Common myeloid progenitor, CD34-positive (primary cell): ENCODE measurements around the gene ARF1.

ENCODE experiments used
- CTCF ChIA-PET: fragments of 350-600 bp; sonication (Branson Sonifier 250); formaldehyde crosslinking; loops from one replicate; lab custom pipeline; 2021; ENCODE audit warnings: antibody characterized with exemption; lab: Charles Lee
- POLR2A ChIA-PET: fragments of 350-600 bp; sonication (Branson Sonifier 250); formaldehyde crosslinking; loops from one replicate; lab custom pipeline; 2021; ENCODE audit warnings: antibody characterized with exemption; lab: Charles Lee
- DNase-seq, 3 donors: peaks; one replicate each; pipeline versions ENCODE4 v3.0.0 to v3.0.0-alpha.2; 2013
- H3K27ac ChIP-seq, 2 experiments: 1 replicate in 1 of 2; 2 replicates in 1 of 2; pipeline ENCODE4 v1.7.0; 2013; ENCODE audit warnings: inconsistent platforms in 2 of 2, low read length in 2 of 2, mild to moderate bottlenecking in 2 of 2, low read depth in 1 of 2, moderate library complexity in 1 of 2; ENCODE audit not compliant: severe bottlenecking in 2 of 2, insufficient read depth in 1 of 2, poor library complexity in 1 of 2
- H3K27me3 ChIP-seq, 5 experiments: replicated peaks in 2 of 5; 1 replicate in 3 of 5; 2 replicates in 2 of 5; pipeline versions ENCODE4 v1.6.1 to v1.7.0; 2013; ENCODE audit warnings: low read length in 4 of 5, mild to moderate bottlenecking in 2 of 5, moderate library complexity in 2 of 5, inconsistent platforms in 1 of 5; ENCODE audit not compliant: insufficient read depth in 5 of 5, control insufficient read depth in 4 of 5
- H3K36me3 ChIP-seq, 4 experiments: 1 replicate in 2 of 4; 2 replicates in 2 of 4; pipeline versions ENCODE4 v1.6.1 to v1.7.0; 2013; ENCODE audit warnings: low read length in 3 of 4, control low read depth in 1 of 4, mild to moderate bottlenecking in 1 of 4; ENCODE audit not compliant: control insufficient read depth in 4 of 4, insufficient read depth in 4 of 4
- H3K4me1 ChIP-seq, 4 experiments: 1 replicate in 3 of 4; 2 replicates in 1 of 4; pipeline versions ENCODE4 v1.6.1 to v1.7.1; 2013; ENCODE audit warnings: low read length in 3 of 4, mild to moderate bottlenecking in 3 of 4, control low read depth in 1 of 4, inconsistent platforms in 1 of 4, moderate library complexity in 1 of 4; ENCODE audit not compliant: control insufficient read depth in 4 of 4, insufficient read depth in 4 of 4; ENCODE audit errors: control extremely low read depth in 1 of 4
- H3K4me3 ChIP-seq, 7 experiments: 1 replicate in 4 of 7; 2 replicates in 3 of 7; pipeline versions ENCODE4 v1.5.1 to v1.7.0; 2013; ENCODE audit warnings: mild to moderate bottlenecking in 7 of 7, low read length in 6 of 7, moderate library complexity in 6 of 7, inconsistent platforms in 2 of 7, low read depth in 2 of 7, control low read depth in 1 of 7; ENCODE audit not compliant: insufficient read depth in 4 of 7, control insufficient read depth in 1 of 7; ENCODE audit errors: extremely low read depth in 1 of 7
- H3K9me3 ChIP-seq, 5 experiments: 1 replicate in 4 of 5; 2 replicates in 1 of 5; pipeline versions ENCODE4 v1.6.1 to v1.7.1; 2013; ENCODE audit warnings: low read length in 4 of 5, mild to moderate bottlenecking in 2 of 5, inconsistent platforms in 1 of 5, low read depth in 1 of 5, moderate library complexity in 1 of 5; ENCODE audit not compliant: control insufficient read depth in 4 of 5, insufficient read depth in 2 of 5; ENCODE audit errors: control extremely low read depth in 1 of 5
- WGBS: methylation state at CpG from one replicate; pipeline ENCODE4 v1.1.5; 2013; ENCODE audit not compliant: insufficient coverage; 5-methylcytosine and 5-hydroxymethylcytosine counted together

The ARF1 gene

GRCh38 chr1:228079013-228079412 lies 3.5 kb upstream of the ARF1 start:
- H3K27ac ChIP-seq = no peak overlapping the region
- CTCF ChIA-PET = no interaction called here
- no peak for DNase-seq
- POLR2A ChIA-PET = no interaction called here
- no peak overlapping the region for H3K4me3 ChIP-seq
- WGBS = 90% methylated on average over 5 of the region's 7 CpGs
- peaks cover 0 to 3% (median 0%) of the 10 kb centered on the region in 5 experiments for H3K27me3 ChIP-seq
- peaks cover 0 to 3% (median 0%) of the 10 kb centered on the region in 4 experiments for H3K36me3 ChIP-seq
- peaks cover under 1 to 20% (median 17%) of the 10 kb centered on the region in 4 experiments for H3K4me1 ChIP-seq
- H3K9me3 ChIP-seq = no peaks in the 10 kb centered on the region

DNA sequence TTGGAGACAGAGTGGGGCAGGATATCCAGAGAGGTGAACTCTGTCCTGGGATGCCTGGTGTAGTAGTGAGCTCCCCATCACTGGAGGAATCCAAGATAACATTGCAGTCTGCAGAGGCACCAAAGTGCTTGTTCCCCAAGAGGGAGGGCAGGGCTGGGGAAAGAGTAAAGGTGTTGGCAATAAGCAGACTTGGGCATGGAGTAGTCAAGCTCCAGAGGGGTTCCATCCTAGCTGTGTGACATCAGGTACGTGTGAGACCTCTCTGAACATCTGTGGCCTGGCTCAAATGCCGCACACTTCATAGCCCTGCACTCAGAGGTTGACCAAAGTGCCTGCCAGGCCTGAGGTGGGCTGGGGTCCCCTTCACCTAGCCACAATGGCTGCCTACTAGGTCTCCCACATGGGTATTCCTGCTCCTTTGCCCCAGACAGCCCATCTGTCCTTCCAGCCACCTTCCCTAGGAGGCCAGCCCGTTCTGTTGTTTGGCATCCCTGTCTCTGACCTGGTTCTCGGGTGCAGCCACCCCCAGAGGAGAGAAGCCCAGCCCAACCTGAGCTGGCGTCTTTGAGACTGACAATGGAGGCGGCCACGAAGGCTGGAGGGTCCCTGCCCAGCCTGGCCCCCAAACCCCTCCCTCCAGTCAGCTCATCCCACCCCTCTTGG lies 2.8 kb upstream of the ARF1 start:
- no peaks in the 10 kb centered on the region for H3K27me3 ChIP-seq
- ChIA-PET CTCF (interaction anchor here (1.9 kb wide), 1 partner anchor 20 kb away, joined by 4 read pairs; no protein-coding TSS in a partner anchor), POLR2A (no interaction called here)
- no peak overlapping the region for H3K27ac ChIP-seq
- peaks cover 6 to 27% (median 24%) of the 10 kb centered on the region in 4 experiments for H3K4me1 ChIP-seq
- H3K36me3 ChIP-seq = peaks cover 0 to 8% (median 0%) of the 10 kb centered on the region in 4 experiments
- 100% methylated on average over 3 of the region's 7 CpGs for WGBS
- no peaks in the 10 kb centered on the region for H3K9me3 ChIP-seq
- H3K4me3 ChIP-seq = no peak overlapping the region
- DNase-seq = no peak

DNA sequence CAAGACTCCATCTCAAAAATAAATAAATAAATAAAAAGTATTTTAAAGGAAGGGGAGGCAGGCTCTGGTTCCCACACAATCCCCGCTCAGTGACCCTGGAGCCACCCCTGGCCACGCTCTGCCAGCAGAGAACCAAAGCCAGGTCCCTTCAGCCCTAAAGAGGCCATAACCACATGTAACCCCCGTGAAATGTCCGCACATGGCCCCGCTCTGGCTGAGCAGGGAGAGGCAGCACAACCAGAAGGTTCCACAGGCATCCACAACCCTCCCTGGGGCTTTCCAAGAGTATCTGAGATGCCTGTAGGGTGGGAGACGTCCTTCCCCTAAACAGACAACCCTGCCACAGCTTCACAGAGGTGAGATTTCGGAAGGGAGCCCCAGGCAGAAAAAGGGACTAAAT lies 1.4 kb upstream of the ARF1 start:
- no peaks in the 10 kb centered on the region for H3K27me3 ChIP-seq
- H3K9me3 ChIP-seq = no peaks in the 10 kb centered on the region
- H3K36me3 ChIP-seq = peaks cover 0 to 20% (median 4%) of the 10 kb centered on the region in 4 experiments
- 88% methylated on average over 4 of the region's 7 CpGs for WGBS
- CTCF ChIA-PET = interaction anchor here (1.9 kb wide), 1 partner anchor 18 kb away, joined by 4 read pairs; no protein-coding TSS in a partner anchor
- peaks cover 14 to 41% (median 38%) of the 10 kb centered on the region in 4 experiments for H3K4me1 ChIP-seq
- peak overlapping the region in 1 of 2 experiments; percentile 96 for H3K27ac ChIP-seq
- H3K4me3 ChIP-seq = peak overlapping the region in 4 of 7 experiments; percentile 87 to 96 (median 96)
- POLR2A ChIA-PET = no interaction called here
- DNase-seq = no peak

DNA sequence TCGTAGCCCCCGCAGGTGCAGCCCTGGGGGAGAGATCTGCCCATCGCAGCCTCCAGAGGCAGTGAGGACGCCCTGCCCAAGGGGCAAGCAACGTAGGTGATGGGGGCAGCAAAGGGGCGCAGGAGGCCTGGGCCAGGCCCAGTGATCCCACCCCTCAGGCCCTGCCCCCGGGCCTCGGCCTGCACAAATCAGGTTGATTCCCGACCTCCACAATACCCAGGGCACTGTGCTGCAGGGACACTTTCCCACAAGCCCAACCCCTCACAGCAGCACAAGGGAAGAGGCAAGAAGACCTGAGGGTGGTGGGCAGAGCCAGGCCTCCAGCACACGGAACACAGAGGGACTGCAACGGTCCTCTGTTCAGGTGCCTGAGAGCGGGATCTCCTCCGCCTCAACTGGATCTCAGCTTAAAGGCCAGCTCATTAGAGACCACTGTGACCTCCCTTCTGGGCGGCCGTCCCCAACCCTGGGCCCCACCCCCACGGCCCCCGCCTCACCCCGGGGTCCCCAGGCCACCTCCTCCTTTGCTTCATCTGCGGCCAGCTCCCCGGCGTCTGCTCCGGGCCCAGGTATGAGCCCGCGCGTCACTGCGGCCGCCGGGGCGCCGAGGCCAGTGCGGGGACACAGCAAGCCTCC lies 812 bp upstream of the ARF1 start:
- Histone ChIP-seq H3K4me3 (peak overlapping the region; percentile 76 to 99 (median 95)), H3K27ac (peak overlapping the region in 1 of 2 experiments; percentile 96), H3K9me3 (no peaks in the 10 kb centered on the region), H3K4me1 (peaks cover 16 to 47% (median 43%) of the 10 kb centered on the region in 4 experiments), H3K36me3 (peaks cover 0 to 20% (median 4%) of the 10 kb centered on the region in 4 experiments), H3K27me3 (no peaks in the 10 kb centered on the region)
- no peak for DNase-seq
- CTCF ChIA-PET = interaction anchor here (0.5 to 1.4 kb wide), 2 partner anchors 18 to 97 kb away, joined by 3 to 4 read pairs; no protein-coding TSS in a partner anchor
- POLR2A ChIA-PET = interaction anchor here (1.0 to 1.6 kb wide), 2 partner anchors 11 to 16 kb away, joined by 3 to 5 read pairs; no protein-coding TSS in a partner anchor
- 21% methylated on average over 24 of the region's 31 CpGs for WGBS

DNA sequence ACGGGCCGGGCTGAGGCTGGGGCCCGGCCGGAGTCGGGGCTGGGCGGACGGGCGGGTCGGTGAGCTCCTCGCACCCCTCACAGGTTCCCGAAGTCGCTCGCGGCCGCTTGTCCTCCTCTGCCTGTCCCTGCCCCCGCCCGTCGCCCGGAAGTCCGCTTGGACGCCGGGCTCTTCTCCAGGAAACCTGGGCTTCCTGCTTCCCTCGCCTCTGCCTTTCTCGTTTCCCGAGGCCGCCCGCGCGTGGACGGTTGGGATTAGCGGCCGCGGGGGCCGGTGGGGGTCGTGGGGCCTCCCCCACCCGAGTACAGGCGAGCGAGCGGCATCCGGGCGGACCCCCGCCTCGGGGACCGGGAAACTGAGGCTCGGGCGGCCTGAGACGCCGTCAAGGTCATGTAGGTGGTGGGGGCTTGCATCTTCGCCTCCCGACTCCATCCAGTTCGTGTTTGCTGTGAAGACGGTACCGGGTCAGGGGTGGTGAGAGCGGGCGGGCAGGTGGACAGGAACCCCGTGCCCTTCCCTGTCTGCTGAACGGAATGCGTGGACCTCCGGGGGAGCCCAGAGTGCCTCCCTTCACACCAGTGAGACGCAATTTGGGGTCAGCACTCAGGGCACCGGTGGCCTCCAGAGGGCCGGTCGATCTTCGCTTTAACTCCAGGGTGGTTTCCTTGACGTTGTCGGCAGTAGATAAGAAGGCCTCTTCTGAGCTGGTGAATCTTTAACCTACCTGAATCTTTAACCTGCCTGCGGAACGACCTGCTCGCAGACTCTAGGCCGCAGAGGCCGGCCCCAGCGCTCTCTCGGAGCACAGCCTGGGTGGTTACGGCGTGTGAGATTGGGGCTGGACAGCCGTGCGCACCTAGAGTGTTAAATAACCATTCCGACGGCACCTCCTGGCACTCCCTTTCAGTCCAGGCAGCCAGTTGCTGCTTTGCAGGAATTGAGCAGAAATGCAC lies 686 bp downstream of the ARF1 start:
- ChIA-PET CTCF (interaction anchor here (1.3 to 2.2 kb wide), 4 partner anchors 10 to 24 kb away, joined by 3 to 9 read pairs (median 4); no protein-coding TSS in a partner anchor), POLR2A (interaction anchor here (1.0 to 1.6 kb wide), 2 partner anchors 15 to 82 kb away, joined by 3 to 5 read pairs; partner anchors contain the start of gene IBA57)
- H3K36me3 ChIP-seq = peaks cover 0 to 30% (median 4%) of the 10 kb centered on the region in 4 experiments
- peak overlapping the region; percentile 87 to 99 (median 95) for H3K4me3 ChIP-seq
- WGBS = under 1% methylated on average over 78 of the region's 79 CpGs
- H3K27me3 ChIP-seq = no peaks in the 10 kb centered on the region
- no peak for DNase-seq
- H3K4me1 ChIP-seq = peaks cover 24 to 62% (median 58%) of the 10 kb centered on the region in 4 experiments
- H3K27ac ChIP-seq = peak overlapping the region; percentile 96
- no peaks in the 10 kb centered on the region for H3K9me3 ChIP-seq

- POLR2A ChIA-PET = interaction anchor here (1.0 kb wide), 2 partner anchors 21 to 81 kb away, joined by 3 read pairs; partner anchors contain the start of gene IBA57
- CTCF ChIA-PET = interaction anchor here (1.3 to 2.2 kb wide), 3 partner anchors 9 to 23 kb away, joined by 3 to 9 read pairs (median 3); no protein-coding TSS in a partner anchor
- WGBS = 11% methylated on average over 17 of the region's 17 CpGs
- no peak for DNase-seq
- H3K27me3 ChIP-seq = no peaks in the 10 kb centered on the region
- H3K4me3 ChIP-seq = peak overlapping the region; percentile 87 to 99 (median 95)
- peak overlapping the region; percentile 96 for H3K27ac ChIP-seq
- H3K9me3 ChIP-seq = no peaks in the 10 kb centered on the region
- peaks cover 29 to 68% (median 65%) of the 10 kb centered on the region in 4 experiments for H3K4me1 ChIP-seq
- peaks cover 0 to 36% (median 7%) of the 10 kb centered on the region in 4 experiments for H3K36me3 ChIP-seq
These were observed 1.4 kb downstream of the ARF1 start for GRCh38 chr1:228083871-228084278.
